ENCODE measurements around the gene ICAM5. TPM values are rescaled to one million over a fixed set of nuclear protein-coding genes. Genes with fewer than 3 reads are reported as not detected.
A peak's percentile ranks its signal among the peaks of the same experiment; 100 is the strongest.
"Not testable (repeated sequence)": the region's sequence is repeated elsewhere in the genome, so short reads cannot be mapped to it uniquely, and the experiment has no call there.

ICAM5 gene
- total RNA-seq, 1 experiment from 2014 or later = 2.0 TPM

DNA sequence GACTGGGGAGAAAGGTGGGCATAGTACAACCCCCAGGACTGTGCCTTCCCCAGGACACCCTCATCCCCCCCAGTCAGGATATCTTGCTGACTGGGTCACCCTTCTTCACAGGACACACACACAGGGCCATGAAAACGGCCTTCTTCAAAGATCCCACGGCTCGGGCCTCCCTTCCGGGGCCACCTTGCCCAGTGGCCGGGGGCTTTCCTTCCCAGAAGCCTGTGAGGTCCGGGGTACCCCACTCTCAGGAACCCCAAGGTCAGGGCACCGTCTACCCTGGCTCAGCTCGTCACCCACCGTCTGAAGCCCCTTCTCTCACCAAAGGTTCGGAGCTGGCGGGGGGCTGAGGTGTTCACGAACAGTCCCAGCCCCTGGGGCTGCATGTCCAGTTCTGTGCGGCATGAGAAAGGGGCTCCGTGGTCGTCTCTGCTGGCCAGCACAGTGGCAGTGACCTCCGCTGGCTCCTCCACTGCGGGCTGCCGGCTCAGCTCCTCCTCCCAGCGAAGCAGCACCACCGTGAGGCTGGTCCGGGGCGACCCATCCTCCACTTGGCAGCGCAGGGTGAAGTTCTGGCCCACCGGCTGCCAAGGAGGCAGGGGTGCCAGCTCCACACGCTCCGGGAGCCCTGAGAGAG, 45.7 kb downstream of the ICAM5 start:
- peak overlapping the region; percentile 96 for H3K4me2 ChIP-seq (ENCODE audit: low read length)
- BruUV-seq (replicated peaks) = no TSS peak
- DNase-seq = no peak
- peak overlapping the region; percentile 84 for H3K4me3 ChIP-seq (ENCODE audit: low read length)
- no peaks in the 10 kb centered on the region for H3K27me3 ChIP-seq (ENCODE audit: low read length)
- peaks cover 1% of the 10 kb centered on the region; the same call in 1 of the 2 replicates for H3K36me3 ChIP-seq (ENCODE audit: low read depth, low read length)
- H3K9me3 ChIP-seq (ENCODE audit: low read length) = no peaks in the 10 kb centered on the region
- H3K9me2 ChIP-seq (replicated peaks; ENCODE audit: low read length) = no peaks in the 10 kb centered on the region
- CTCF ChIA-PET = no interaction called here
- H2AFZ ChIP-seq (ENCODE audit: low read length) = peak overlapping the region; percentile 82
- TF ChIP-seq, protein P1, sequence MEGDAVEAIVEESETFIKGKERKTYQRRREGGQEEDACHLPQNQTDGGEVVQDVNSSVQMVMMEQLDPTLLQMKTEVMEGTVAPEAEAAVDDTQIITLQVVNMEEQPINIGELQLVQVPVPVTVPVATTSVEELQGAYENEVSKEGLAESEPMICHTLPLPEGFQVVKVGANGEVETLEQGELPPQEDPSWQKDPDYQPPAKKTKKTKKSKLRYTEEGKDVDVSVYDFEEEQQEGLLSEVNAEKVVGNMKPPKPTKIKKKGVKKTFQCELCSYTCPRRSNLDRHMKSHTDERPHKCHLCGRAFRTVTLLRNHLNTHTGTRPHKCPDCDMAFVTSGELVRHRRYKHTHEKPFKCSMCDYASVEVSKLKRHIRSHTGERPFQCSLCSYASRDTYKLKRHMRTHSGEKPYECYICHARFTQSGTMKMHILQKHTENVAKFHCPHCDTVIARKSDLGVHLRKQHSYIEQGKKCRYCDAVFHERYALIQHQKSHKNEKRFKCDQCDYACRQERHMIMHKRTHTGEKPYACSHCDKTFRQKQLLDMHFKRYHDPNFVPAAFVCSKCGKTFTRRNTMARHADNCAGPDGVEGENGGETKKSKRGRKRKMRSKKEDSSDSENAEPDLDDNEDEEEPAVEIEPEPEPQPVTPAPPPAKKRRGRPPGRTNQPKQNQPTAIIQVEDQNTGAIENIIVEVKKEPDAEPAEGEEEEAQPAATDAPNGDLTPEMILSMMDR (conservative IDR thresholded peaks at IDR 0.05; ENCODE audit: low read depth, low read length) = no peak
- TF ChIP-seq EZH2phosphoT487 (IDR thresholded peaks at IDR 0.05; ENCODE audit: borderline replicate concordance, low read length) = no peak
- TF ChIP-seq EZH2 (IDR thresholded peaks at IDR 0.05; ENCODE audit: low read length, unreplicated experiment) = no peak
- H4K20me1 ChIP-seq (ENCODE audit: low read length) = peaks cover 9% of the 10 kb centered on the region
- intact Hi-C loops (cut with micrococcal nuclease) = loop anchor here (1.0 to 10.0 kb wide), 2 partner anchors 49 to 66 kb away; partner anchors contain the start of gene TYK2
- POLR2A ChIA-PET (ENCODE audit: unreplicated experiment) = no interaction called here
- ATAC-seq = no peak
- peak overlapping the region; percentile 20; the same call in 1 of the 2 replicates for H3K9ac ChIP-seq (ENCODE audit: low read length)
- peaks cover 34% of the 10 kb centered on the region for H3K79me2 ChIP-seq (ENCODE audit: low read length)
- no peaks in the 10 kb centered on the region for H3F3A ChIP-seq (ENCODE audit: low read length, unreplicated experiment)
- peaks cover 22% of the 10 kb centered on the region for H3K4me1 ChIP-seq (ENCODE audit: insufficient read depth, low read length)
- H3K27ac ChIP-seq (ENCODE audit: low read length) = no peak overlapping the region

DNA sequence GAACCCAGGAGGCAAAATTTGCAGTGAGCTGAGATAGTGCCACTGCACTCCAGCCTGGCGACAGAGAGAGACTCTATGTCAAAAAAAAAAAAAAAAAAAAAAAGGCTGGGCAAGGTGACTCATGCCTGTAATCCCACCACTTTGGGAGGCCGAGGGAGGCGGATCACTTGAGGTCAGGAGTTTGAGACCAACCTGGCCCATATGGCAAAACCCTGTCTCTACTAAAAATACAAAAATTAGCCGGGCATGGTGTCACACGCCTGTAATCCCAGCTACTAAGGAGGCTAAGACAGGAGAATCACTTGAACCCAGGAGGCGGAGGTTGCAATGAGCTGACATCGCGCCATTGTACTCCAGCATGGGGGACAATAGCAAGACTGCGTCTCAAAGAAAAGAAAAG, 47.0 kb downstream of the ICAM5 start:
- POLR2A ChIA-PET (ENCODE audit: unreplicated experiment); H3K36me3 ChIP-seq (ENCODE audit: low read depth, low read length): not testable (repeated sequence)

DNA sequence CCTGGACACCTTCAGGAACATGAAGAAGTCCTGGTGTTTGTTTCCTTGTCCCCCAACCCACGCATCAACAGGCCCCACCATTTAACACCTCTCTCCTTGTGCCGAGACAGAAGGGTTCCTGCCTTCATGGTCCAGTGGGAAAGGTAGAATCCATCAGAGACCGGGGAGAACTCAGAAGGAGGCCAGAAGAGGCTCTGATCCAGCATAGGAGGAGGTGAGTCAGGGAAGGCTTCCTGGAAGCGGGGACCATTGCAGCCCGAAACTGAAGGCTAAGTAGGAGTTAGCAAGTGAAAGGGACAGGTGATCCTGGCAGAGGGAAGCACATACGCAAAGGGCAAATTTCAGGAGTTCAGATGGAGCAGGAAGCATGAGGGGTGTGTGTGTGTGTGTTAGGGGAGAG, 49.2 kb downstream of the ICAM5 start:
- Histone ChIP-seq H3K9ac (ENCODE audit: low read length) (no peak overlapping the region), H3K79me2 (ENCODE audit: low read length) (peaks cover 4% of the 10 kb centered on the region), H2AFZ (ENCODE audit: low read length) (no peak overlapping the region), H3K4me2 (ENCODE audit: low read length) (no peak overlapping the region), H3F3A (ENCODE audit: low read length, unreplicated experiment) (no peaks in the 10 kb centered on the region), H3K4me1 (ENCODE audit: insufficient read depth, low read length) (peaks cover 10% of the 10 kb centered on the region; the same call in 1 of the 2 replicates), H3K36me3 (ENCODE audit: low read depth, low read length) (no peaks in the 10 kb centered on the region), H3K27ac (ENCODE audit: low read length) (no peak overlapping the region), H3K4me3 (ENCODE audit: low read length) (no peak overlapping the region), H3K9me2 (replicated peaks; ENCODE audit: low read length) (no peaks in the 10 kb centered on the region), H4K20me1 (ENCODE audit: low read length) (no peaks in the 10 kb centered on the region), H3K27me3 (ENCODE audit: low read length) (no peaks in the 10 kb centered on the region), H3K9me3 (ENCODE audit: low read length) (no peaks in the 10 kb centered on the region)
- POLR2A ChIA-PET (ENCODE audit: unreplicated experiment) = no interaction called here
- intact Hi-C loops (cut with micrococcal nuclease) = loop anchor here (10.0 kb wide), 1 partner anchor 46 kb away; the partner anchor contains the start of gene TYK2
- ATAC-seq (no peak), DNase-seq (no peak)
- CTCF ChIA-PET = interaction anchor here (0.7 kb wide), 1 partner anchor 50 kb away, joined by 12 read pairs; no protein-coding TSS in a partner anchor
- TF ChIP-seq EZH2 (IDR thresholded peaks at IDR 0.05; ENCODE audit: low read length, unreplicated experiment) (no peak), EZH2phosphoT487 (IDR thresholded peaks at IDR 0.05; ENCODE audit: borderline replicate concordance, low read length) (no peak)
- TF ChIP-seq, protein P1 (conservative IDR thresholded peaks at IDR 0.05; ENCODE audit: low read depth, low read length) = no peak
- no TSS peak for BruUV-seq (replicated peaks)

More for the DNA sequence above, 47.0 kb downstream of the ICAM5 start:
- H3K4me3 ChIP-seq (ENCODE audit: low read length); BruUV-seq (replicated peaks); ATAC-seq; H3K4me2 ChIP-seq (ENCODE audit: low read length); H4K20me1 ChIP-seq (ENCODE audit: low read length); DNase-seq; H3F3A ChIP-seq (ENCODE audit: low read length, unreplicated experiment); CTCF ChIA-PET; H3K27ac ChIP-seq (ENCODE audit: low read length); H3K9me3 ChIP-seq (ENCODE audit: low read length); H3K9ac ChIP-seq (ENCODE audit: low read length); H2AFZ ChIP-seq (ENCODE audit: low read length); H3K9me2 ChIP-seq (replicated peaks; ENCODE audit: low read length); H3K27me3 ChIP-seq (ENCODE audit: low read length): not testable (repeated sequence)
- intact Hi-C loops (cut with micrococcal nuclease) = loop anchor here (10.0 kb wide), 1 partner anchor 48 kb away; the partner anchor contains the start of gene TYK2
- H3K79me2 ChIP-seq (ENCODE audit: low read length) = peaks cover 24% of the 10 kb centered on the region
- H3K4me1 ChIP-seq (ENCODE audit: insufficient read depth, low read length) = peaks cover 20% of the 10 kb centered on the region

Measured in PC-3 (cell line).